DMS 273 (cell line): Measurements from ENCODE around the gene BTBD9.

ENCODE experiments used
- DNase-seq: peaks from one replicate; lab custom pipeline; 2025; ENCODE audit not compliant: unreplicated experiment; lab: John Stamatoyannopoulos, UW

Gene BTBD9

GRCh38 chr6:38639498-38640215, at the start of gene BTBD9:
TSS of gene BTBD9 (minus strand) at chr6:38639929.
- peak; percentile 95 for DNase-seq

- no peak for DNase-seq
Measured at GRCh38 chr6:38688579-38689087, 48.9 kb upstream of the BTBD9 start.

- DNase-seq, result no peak
Measured at GRCh38 chr6:38687549-38687948, 47.8 kb upstream of the BTBD9 start.

- DNase-seq, result no peak
Measured at GRCh38 chr6:38687043-38687353, 47.3 kb upstream of the BTBD9 start.

GRCh38 chr6:38686270-38687042, 46.7 kb upstream of the BTBD9 start:
- no peak for DNase-seq

GRCh38 chr6:38684904-38685303, 45.2 kb upstream of the BTBD9 start:
- no peak for DNase-seq

GRCh38 chr6:38684237-38684636, 44.5 kb upstream of the BTBD9 start:
- no peak for DNase-seq

GRCh38 chr6:38681850-38682249, 42.1 kb upstream of the BTBD9 start:
- no peak for DNase-seq

GRCh38 chr6:38679668-38680067, 39.9 kb upstream of the BTBD9 start:
- DNase-seq, result no peak

GRCh38 chr6:38678178-38678760, 38.5 kb upstream of the BTBD9 start:
- DNase-seq, result no peak

- no peak for DNase-seq
Measured at GRCh38 chr6:38676974-38677544, 37.3 kb upstream of the BTBD9 start.

- no peak for DNase-seq
Measured at GRCh38 chr6:38676236-38676973, 36.7 kb upstream of the BTBD9 start.

- DNase-seq, result peak; percentile 55
Measured at GRCh38 chr6:38673397-38674165, 33.9 kb upstream of the BTBD9 start.

- peak; percentile 87 for DNase-seq
Measured at GRCh38 chr6:38671885-38672467, 32.2 kb upstream of the BTBD9 start.

- DNase-seq, result no peak
Measured at GRCh38 chr6:38658418-38659167, 18.9 kb upstream of the BTBD9 start.

- DNase-seq, result no peak
Measured at GRCh38 chr6:38656896-38657295, 17.2 kb upstream of the BTBD9 start.

- no peak for DNase-seq
Measured at GRCh38 chr6:38654263-38654662, 14.5 kb upstream of the BTBD9 start.

- DNase-seq, result no peak
Measured at GRCh38 chr6:38651121-38651784, 11.5 kb upstream of the BTBD9 start.
